Panc1 (cell line): Measurements from ENCODE around the gene MAPKAP1.

ENCODE experiments used
- REST ChIP-seq, 2 experiments: IDR thresholded peaks; 2 replicates each; pipeline ENCODE4 v1.6.1; 2011 to 2012; ENCODE audit warnings: low read depth in 2 of 2, control low read depth in 1 of 2, low read length in 1 of 2, mild to moderate bottlenecking in 1 of 2, moderate library complexity in 1 of 2; ENCODE audit not compliant: insufficient read depth in 1 of 2
- TF ChIP-seq, protein P1 (sequence below): fragments of 450-650 bp; IDR thresholded peaks from 2 replicates; pipeline ENCODE4 v1.5.1; 2017; ENCODE audit warnings: mild to moderate bottlenecking

- TF ChIP-seq, protein P1, sequence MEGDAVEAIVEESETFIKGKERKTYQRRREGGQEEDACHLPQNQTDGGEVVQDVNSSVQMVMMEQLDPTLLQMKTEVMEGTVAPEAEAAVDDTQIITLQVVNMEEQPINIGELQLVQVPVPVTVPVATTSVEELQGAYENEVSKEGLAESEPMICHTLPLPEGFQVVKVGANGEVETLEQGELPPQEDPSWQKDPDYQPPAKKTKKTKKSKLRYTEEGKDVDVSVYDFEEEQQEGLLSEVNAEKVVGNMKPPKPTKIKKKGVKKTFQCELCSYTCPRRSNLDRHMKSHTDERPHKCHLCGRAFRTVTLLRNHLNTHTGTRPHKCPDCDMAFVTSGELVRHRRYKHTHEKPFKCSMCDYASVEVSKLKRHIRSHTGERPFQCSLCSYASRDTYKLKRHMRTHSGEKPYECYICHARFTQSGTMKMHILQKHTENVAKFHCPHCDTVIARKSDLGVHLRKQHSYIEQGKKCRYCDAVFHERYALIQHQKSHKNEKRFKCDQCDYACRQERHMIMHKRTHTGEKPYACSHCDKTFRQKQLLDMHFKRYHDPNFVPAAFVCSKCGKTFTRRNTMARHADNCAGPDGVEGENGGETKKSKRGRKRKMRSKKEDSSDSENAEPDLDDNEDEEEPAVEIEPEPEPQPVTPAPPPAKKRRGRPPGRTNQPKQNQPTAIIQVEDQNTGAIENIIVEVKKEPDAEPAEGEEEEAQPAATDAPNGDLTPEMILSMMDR, result no peak
- no peak for TF ChIP-seq REST (IDR thresholded peaks at IDR 0.05; ENCODE audit: insufficient read depth in 1 of 2, low read depth in 2 of 2, low read length in 1 of 2)
Observed at GRCh38 chr9:125685167-125685566, 21.8 kb downstream of the MAPKAP1 start.
